HepG2 (cell line): ENCODE results near the gene OSBPL3. TPM values are rescaled to one million over a fixed set of nuclear protein-coding genes. Genes with fewer than 3 reads are reported as not detected.

Experiments
- EP300 ChIP-seq, 3 experiments: sonication (generic) in 1 of 3; formaldehyde crosslinking in 1 of 3; IDR thresholded peaks; 2 replicates each; pipeline versions ENCODE4 v1.5.1 to v1.6.1; 2011 to 2020; ENCODE audit warnings: low read depth in 2 of 3, low read length in 2 of 3, borderline replicate concordance in 1 of 3, improper control_type of control experiment in 1 of 3, mild to moderate bottlenecking in 1 of 3, missing genetic modification reagents in 1 of 3, moderate library complexity in 1 of 3
- FIP1L1 ChIP-seq: fragments of 200-400 bp; formaldehyde crosslinking; IDR thresholded peaks from 2 replicates; pipeline ENCODE4 v1.6.1; 2018; ENCODE audit warnings: low read depth, mild to moderate bottlenecking, low read length, moderate library complexity, borderline replicate concordance; ENCODE audit not compliant: insufficient read depth
- GATAD1 ChIP-seq: IDR thresholded peaks from 2 replicates; pipeline ENCODE4 v1.6.1; 2016; ENCODE audit warnings: missing genetic modification reagents, missing compliant biosample characterization
- KDM2A ChIP-seq: sonication (generic); formaldehyde crosslinking; IDR thresholded peaks from 2 replicates; pipeline ENCODE4 v1.4.0; 2020; ENCODE audit warnings: low read depth, missing genetic modification reagents, borderline replicate concordance
- MAZ ChIP-seq, 2 experiments: sonication (generic) in 1 of 2; formaldehyde crosslinking in 1 of 2; IDR thresholded peaks; 2 replicates each; pipeline versions ENCODE4 v1.5.0 to v1.6.1; 2012 to 2020; ENCODE audit warnings: low read depth in 2 of 2, mild to moderate bottlenecking in 2 of 2, borderline replicate concordance in 1 of 2, improper control_type of control experiment in 1 of 2, low read length in 1 of 2, missing genetic modification reagents in 1 of 2, moderate library complexity in 1 of 2
- MIXL1 ChIP-seq: IDR thresholded peaks from 2 replicates; pipeline ENCODE4 v1.6.1; 2016
- MYC ChIP-seq: sonication (generic); formaldehyde crosslinking; IDR thresholded peaks from 2 replicates; pipeline ENCODE4 v1.9.0; 2021; ENCODE audit warnings: missing genetic modification reagents, borderline replicate concordance
- NFKBIZ ChIP-seq: IDR thresholded peaks from 2 replicates; pipeline ENCODE4 v1.6.1; 2018; ENCODE audit warnings: missing genetic modification reagents, missing compliant biosample characterization
- PCBP1 ChIP-seq: fragments of 200-400 bp; formaldehyde crosslinking; IDR thresholded peaks from 2 replicates; pipeline ENCODE4 v1.6.1; 2017; ENCODE audit warnings: mild to moderate bottlenecking, low read depth, low read length, borderline replicate concordance
- POLR2AphosphoS5 ChIP-seq: IDR thresholded peaks from 2 replicates; pipeline ENCODE4 v1.6.1; 2012; ENCODE audit warnings: low read depth, low read length
- PTBP1 ChIP-seq: fragments of 200-400 bp; formaldehyde crosslinking; IDR thresholded peaks from 2 replicates; pipeline ENCODE4 v1.6.1; 2018; ENCODE audit warnings: low read length, low read depth; ENCODE audit not compliant: poor library complexity, severe bottlenecking
- RFX5 ChIP-seq: IDR thresholded peaks from 2 replicates; pipeline ENCODE4 v1.6.1; 2011; ENCODE audit warnings: low read depth, low read length, improper control_type of control experiment
- SOX6 ChIP-seq, 2 experiments: fragments of 450-650 bp in 1 of 2; sonication (generic) in 1 of 2; formaldehyde crosslinking in 1 of 2; IDR thresholded peaks; 2 replicates each; pipeline versions ENCODE4 v1.4.0 to v1.6.1; 2017 to 2020; ENCODE audit warnings: antibody characterized with exemption in 1 of 2, mild to moderate bottlenecking in 1 of 2, missing genetic modification reagents in 1 of 2
- SP2 ChIP-seq: sonication (generic); formaldehyde crosslinking; IDR thresholded peaks from 2 replicates; pipeline ENCODE4 v1.5.1; 2020; ENCODE audit warnings: mild to moderate bottlenecking, missing genetic modification reagents
- THAP11 ChIP-seq: IDR thresholded peaks from 2 replicates; pipeline ENCODE4 v1.6.1; 2016; ENCODE audit warnings: missing biosample characterization, missing genetic modification reagents
- XBP1 ChIP-seq: sonication (generic); formaldehyde crosslinking; IDR thresholded peaks from 2 replicates; pipeline ENCODE4 v1.5.0; 2020; ENCODE audit warnings: missing genetic modification reagents
- ZFP41 ChIP-seq: sonication (generic); formaldehyde crosslinking; IDR thresholded peaks from 2 replicates; pipeline ENCODE4 v1.4.0; 2020; ENCODE audit warnings: mild to moderate bottlenecking, missing genetic modification reagents, borderline replicate concordance
- ZIK1 ChIP-seq: sonication (generic); formaldehyde crosslinking; IDR thresholded peaks from 2 replicates; pipeline ENCODE4 v1.5.0; 2020; ENCODE audit warnings: mild to moderate bottlenecking, low read depth, missing genetic modification reagents, borderline replicate concordance
- ZNF549 ChIP-seq: sonication (generic); formaldehyde crosslinking; IDR thresholded peaks from 2 replicates; pipeline ENCODE4 v1.5.0; 2020; ENCODE audit warnings: missing genetic modification reagents
- ZNF720 ChIP-seq: sonication (generic); formaldehyde crosslinking; IDR thresholded peaks from 2 replicates; pipeline ENCODE4 v1.4.0; 2020; ENCODE audit warnings: missing genetic modification reagents
- ZNF841 ChIP-seq: sonication (generic); formaldehyde crosslinking; IDR thresholded peaks from 2 replicates; pipeline ENCODE4 v1.8.1; 2023; ENCODE audit warnings: missing genetic modification reagents, borderline replicate concordance
- polyA plus RNA-seq, 8 experiments: library from polyadenylated mRNA; depleted of rRNA in 3 of 8; stranded (reverse) in 7 of 8; unstranded in 1 of 8; fragments of >200 nt; fragmentation: Illumina TruSeq in 4 of 8; extraction: Trizol in 4 of 8; gene quantifications; 2 replicates each; pipeline versions ENCODE4 v1.2.1 to v1.2.3, GENCODE V29; 2011 to 2016; ENCODE audit warnings: low read depth in 4 of 8, missing spikeins in 1 of 8, mixed read lengths in 1 of 8; ENCODE audit not compliant: insufficient read depth in 1 of 8
- total RNA-seq, 5 experiments: library from RNA; depleted of rRNA; stranded (reverse); fragments of >200 nt; fragmentation: Illumina TruSeq; extraction: Trizol; gene quantifications; 2 replicates each; pipeline ENCODE4 v1.2.3, GENCODE V29; 2016; ENCODE audit warnings: low read depth in 1 of 5
- TF ChIP-seq, protein P1 (sequence below), 2 experiments: sonication (generic) in 1 of 2; formaldehyde crosslinking in 1 of 2; IDR thresholded peaks; 2 replicates each; pipeline versions ENCODE4 v1.6.1 to v1.9.0; 2014 to 2022; ENCODE audit warnings: antibody characterized with exemption in 1 of 2, borderline replicate concordance in 1 of 2, inconsistent platforms in 1 of 2, low read depth in 1 of 2, missing genetic modification reagents in 1 of 2
- TF ChIP-seq, protein P2 (sequence below): sonication (generic); formaldehyde crosslinking; IDR thresholded peaks from 2 replicates; pipeline ENCODE4 v1.4.0; 2020; ENCODE audit warnings: mild to moderate bottlenecking, missing genetic modification reagents
- TF ChIP-seq, protein P3 (sequence below): sonication (generic); formaldehyde crosslinking; IDR thresholded peaks from 2 replicates; pipeline ENCODE4 v1.5.0; 2020; ENCODE audit warnings: missing genetic modification reagents, mild to moderate bottlenecking, borderline replicate concordance

OSBPL3 gene
- total and polyA plus RNA-seq, 2 of the 13 experiments (the other 11 are each of a cell fraction or from before 2014, with no cell fraction given), result 8.8 to 28.9 TPM

DNA sequence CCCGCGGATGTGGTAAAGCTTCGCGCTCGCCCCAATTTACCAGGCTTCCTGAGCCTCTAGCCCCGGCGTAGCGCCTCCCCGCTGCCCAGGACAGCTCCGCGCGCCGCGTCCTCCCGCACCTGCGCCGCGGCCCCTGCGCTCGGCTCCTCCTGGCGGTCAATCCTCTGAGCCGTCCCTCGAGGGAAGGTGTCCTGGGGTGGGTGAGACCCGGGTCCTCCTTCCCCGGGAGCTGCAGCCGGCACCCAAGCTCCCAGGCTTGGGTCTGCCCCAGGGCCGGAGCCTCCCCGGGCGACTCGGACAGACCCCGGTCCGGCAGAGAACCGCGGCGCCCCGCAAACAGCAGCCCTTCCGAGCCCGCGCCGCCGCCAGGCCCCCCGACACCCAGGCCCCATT lies 512 bp downstream of the OSBPL3 start (continued):
- TF ChIP-seq, protein P1, sequence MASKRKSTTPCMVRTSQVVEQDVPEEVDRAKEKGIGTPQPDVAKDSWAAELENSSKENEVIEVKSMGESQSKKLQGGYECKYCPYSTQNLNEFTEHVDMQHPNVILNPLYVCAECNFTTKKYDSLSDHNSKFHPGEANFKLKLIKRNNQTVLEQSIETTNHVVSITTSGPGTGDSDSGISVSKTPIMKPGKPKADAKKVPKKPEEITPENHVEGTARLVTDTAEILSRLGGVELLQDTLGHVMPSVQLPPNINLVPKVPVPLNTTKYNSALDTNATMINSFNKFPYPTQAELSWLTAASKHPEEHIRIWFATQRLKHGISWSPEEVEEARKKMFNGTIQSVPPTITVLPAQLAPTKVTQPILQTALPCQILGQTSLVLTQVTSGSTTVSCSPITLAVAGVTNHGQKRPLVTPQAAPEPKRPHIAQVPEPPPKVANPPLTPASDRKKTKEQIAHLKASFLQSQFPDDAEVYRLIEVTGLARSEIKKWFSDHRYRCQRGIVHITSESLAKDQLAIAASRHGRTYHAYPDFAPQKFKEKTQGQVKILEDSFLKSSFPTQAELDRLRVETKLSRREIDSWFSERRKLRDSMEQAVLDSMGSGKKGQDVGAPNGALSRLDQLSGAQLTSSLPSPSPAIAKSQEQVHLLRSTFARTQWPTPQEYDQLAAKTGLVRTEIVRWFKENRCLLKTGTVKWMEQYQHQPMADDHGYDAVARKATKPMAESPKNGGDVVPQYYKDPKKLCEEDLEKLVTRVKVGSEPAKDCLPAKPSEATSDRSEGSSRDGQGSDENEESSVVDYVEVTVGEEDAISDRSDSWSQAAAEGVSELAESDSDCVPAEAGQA (IDR thresholded peaks at IDR 0.05; ENCODE audit: low read depth), result no peak
- TF ChIP-seq, protein P1 (CRISPR knock-in tag; IDR thresholded peaks at IDR 0.05; ENCODE audit: borderline replicate concordance), result no peak
- TF ChIP-seq ZFP41 (CRISPR knock-in tag) (no peak), POLR2AphosphoS5 (no peak), SP2 (CRISPR knock-in tag) (no peak), XBP1 (CRISPR knock-in tag) (no peak), PTBP1 (no peak), MAZ (IDR thresholded peaks at IDR 0.05; ENCODE audit: borderline replicate concordance, low read depth, low read length) (no peak), MAZ (CRISPR knock-in tag; IDR thresholded peaks at IDR 0.05; ENCODE audit: low read depth) (no peak), FIP1L1 (no peak), NFKBIZ (CRISPR knock-in tag) (no peak), ZNF841 (CRISPR knock-in tag) (no peak), GATAD1 (CRISPR knock-in tag) (peak; percentile 26; the same call in 1 of the 2 replicates), RFX5 (no peak), THAP11 (CRISPR knock-in tag) (no peak), ZNF549 (CRISPR knock-in tag) (no peak), MIXL1 (no peak), MYC (CRISPR knock-in tag) (no peak), EP300 (IDR thresholded peaks at IDR 0.05; ENCODE audit: low read depth in 2 of 2, low read length in 2 of 2) (no peak), EP300 (CRISPR knock-in tag; IDR thresholded peaks at IDR 0.05; ENCODE audit: borderline replicate concordance) (no peak), ZIK1 (CRISPR knock-in tag) (no peak), ZNF720 (CRISPR knock-in tag) (no peak), SOX6 (IDR thresholded peaks at IDR 0.05) (no peak), SOX6 (CRISPR knock-in tag; IDR thresholded peaks at IDR 0.05) (peak; percentile 42; the same call in 1 of the 2 replicates), PCBP1 (no peak), KDM2A (CRISPR knock-in tag) (peak; percentile 61; the same call in 1 of the 2 replicates)
- TF ChIP-seq, protein P2, sequence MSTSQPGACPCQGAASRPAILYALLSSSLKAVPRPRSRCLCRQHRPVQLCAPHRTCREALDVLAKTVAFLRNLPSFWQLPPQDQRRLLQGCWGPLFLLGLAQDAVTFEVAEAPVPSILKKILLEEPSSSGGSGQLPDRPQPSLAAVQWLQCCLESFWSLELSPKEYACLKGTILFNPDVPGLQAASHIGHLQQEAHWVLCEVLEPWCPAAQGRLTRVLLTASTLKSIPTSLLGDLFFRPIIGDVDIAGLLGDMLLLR (CRISPR knock-in tag), result 0 out of 2 replicates have a peak, but pooled peaks have one; percentile 12
- TF ChIP-seq, protein P3, sequence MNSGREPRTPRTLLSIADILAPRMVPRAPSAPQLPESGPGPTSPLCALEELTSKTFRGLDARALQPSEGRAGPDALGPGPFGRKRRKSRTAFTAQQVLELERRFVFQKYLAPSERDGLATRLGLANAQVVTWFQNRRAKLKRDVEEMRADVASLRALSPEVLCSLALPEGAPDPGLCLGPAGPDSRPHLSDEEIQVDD (CRISPR knock-in tag), result no peak
